Islet precursor cell (in vitro differentiated cells): ENCODE results near the gene COL23A1.

Source experiments
- DNase-seq: peaks from one replicate; pipeline ENCODE4 v3.0.0-alpha.2; 2018

COL23A1 gene

DNA sequence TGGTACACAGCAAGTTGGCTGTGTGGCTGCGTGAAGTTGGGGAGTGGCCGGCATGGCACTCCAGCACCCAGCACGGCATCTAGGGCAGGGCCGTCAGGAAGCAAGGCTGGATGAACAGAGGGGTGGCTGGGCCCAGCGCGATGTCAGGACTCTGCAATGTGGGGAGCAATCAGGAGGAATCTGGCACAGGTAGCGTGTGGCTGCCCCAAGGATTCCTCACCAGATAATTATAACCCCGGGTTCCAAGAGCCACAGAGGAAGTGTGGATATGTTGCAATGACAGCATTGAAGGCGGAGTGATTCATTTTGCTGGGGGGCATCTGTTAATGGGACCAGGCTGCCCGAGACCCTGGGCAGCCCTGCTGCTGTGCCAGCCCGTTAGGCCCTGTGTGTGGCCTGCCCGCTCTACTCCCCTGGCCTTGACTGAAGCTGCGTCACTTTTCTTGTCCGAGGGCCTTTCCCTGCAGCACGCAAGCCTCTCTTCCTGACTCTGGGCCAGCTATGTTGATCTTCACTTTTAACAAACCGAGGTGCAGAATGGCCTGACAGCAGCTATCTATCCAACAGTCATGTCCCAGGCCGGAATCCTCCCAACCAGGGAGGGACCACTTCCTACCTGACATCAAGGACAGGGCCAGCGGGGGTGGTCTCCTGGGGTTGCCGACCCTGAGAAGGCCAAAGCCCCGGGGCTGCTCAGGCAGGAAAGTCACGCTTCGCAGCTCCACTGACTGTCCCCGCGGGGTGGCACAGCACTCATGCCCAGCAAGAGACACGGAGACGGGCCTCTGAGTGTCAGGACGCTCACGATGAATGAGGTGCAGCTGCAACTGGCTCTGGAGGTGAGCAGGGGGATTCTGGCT is 239.6 kb downstream of the COL23A1 start:
- DNase-seq, result no peak

DNA sequence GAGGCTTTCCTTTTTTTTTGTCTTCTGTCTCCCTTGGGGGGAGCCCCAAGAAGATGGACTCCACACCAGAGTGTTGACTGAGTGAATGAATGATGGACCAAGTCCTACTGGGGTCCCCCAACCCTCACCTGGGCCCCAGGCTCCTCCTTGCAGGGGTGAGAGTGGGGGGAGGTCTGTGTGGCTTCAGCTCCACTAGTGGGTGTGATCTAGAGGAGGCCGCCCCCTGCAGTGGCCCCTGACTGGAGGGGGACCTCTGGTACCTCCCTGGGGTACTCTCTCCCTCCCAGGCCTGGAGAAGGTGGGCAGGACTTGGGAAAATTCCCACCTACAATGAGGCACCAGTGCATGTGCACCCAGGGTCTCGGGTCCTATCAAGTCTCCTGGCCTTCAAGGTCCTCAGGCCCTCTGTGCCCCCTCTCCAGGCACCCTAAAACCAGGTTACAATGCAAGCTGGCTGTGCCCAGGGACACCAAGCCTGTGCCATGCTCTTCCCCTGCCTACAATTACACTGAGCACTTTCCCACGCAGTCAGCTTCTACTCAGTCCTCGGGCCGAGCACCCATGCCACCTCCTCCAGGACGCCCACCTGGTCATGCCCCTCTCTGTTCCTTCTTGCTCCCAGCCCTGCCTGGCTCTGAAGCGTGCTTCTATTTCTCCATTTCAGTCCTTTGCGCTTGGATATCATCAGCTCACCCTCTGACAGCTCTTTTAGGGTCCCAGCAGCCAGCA is 240.4 kb downstream of the COL23A1 start:
- DNase-seq, result no peak

DNA sequence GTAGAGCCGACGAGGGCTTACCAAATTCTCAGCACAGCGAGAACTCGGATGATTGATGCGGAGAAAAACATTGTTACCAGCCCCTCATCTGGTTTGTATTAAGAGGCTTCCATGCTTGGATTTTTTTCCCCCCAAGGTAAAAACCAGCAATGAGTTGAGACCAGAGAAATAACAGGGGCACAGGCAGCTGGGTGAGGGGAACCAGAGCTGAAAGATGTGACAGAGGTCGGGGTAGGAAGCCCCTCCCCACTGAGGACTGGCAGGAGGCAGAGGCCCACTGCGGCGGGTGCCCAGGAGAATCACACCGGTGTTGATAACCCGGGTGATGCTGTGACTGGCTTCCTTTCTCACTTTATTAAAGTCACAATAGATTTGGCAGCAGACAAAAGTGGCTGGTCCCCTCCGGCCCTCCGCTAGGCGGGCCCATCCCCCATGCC is 241.1 kb downstream of the COL23A1 start:
- no peak for DNase-seq

DNA sequence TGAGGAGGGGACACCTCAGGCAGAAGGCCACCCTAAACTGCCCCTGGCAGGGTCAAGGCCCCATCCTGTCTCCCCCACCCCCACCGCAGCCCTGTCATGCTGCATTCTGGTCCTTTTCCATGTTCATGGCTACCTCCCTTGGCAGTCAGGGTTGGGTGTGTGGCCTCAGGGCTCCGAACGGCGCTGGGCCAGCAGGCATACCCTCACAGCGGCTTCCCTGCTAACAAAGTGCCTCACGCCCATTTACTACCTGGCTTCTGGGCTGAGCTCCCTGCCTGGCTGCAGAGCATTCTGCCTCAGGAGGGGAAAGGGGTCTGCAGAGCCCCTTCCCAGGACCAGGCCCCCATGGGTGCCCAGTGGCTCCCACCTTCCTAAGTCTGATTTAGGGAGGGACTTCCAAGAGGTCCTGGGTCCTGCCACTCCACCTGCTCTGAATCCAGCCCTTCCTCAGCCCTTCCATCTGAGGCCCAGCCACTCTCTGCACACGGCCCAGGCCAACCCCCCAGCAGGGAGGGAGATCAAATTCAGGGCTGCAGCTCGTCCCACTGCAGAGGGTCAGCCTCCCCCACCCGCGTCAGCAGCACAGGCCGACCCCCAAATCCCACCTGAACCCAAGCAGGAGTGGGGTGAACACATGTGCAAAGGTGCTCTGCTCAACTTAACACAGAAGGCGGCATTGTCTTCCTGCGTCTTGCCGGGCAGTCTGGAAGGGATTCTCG is 241.7 kb downstream of the COL23A1 start:
- no peak for DNase-seq

DNA sequence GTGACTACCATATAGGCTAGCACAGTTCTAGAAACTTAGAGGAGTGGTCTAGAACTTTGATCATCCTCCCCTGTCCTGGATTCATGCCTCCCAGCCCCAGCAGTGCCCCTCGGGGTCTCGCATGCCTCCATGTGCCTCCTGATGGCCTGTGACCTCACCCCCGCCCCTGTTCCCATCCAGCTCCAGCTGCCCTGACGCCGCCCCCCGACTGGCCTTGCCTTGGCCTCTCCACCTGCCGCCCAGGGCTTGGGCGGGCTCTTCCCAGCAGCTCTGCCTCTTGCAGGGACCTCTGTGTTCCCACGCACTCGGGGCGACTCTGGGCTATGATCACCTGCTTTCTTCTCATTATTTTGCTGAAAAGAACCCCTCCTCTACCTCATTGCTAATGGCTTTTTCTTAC is 242.2 kb downstream of the COL23A1 start:
- no peak for DNase-seq

DNA sequence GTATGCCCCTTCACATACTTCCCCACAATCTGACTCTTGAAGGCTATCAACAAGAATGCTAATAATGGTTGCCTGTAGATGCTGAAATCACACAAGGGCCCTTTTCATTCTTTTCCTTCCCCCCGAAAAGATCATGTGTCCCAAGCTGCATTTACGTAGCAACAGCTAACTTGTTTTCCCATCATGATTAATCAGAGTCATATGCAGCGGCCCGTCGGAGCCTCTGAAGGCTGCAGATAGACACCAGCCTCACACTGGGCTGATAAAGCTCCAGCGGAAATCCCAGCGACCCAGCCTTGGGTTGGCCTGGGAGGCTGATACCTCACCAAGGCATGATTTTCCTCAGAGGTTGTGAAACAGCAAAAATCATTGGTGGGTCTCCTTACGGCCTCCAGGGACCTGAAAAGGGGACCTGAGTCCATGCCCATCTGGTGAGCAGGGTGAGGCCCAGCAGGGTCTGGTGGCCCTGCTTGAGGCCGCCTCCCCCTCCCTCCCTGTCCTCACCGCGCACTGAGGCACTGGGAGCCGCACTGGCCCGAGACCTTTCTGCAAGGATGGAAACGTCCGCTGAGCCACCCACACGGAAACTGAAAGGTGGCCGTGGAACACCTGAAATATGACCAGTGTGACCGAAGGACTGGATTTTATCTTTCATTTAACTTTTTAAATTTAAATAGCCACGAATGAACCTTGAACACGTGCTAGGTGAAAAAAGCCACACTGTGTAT is 243.4 kb downstream of the COL23A1 start:
- DNase-seq, result no peak

DNA sequence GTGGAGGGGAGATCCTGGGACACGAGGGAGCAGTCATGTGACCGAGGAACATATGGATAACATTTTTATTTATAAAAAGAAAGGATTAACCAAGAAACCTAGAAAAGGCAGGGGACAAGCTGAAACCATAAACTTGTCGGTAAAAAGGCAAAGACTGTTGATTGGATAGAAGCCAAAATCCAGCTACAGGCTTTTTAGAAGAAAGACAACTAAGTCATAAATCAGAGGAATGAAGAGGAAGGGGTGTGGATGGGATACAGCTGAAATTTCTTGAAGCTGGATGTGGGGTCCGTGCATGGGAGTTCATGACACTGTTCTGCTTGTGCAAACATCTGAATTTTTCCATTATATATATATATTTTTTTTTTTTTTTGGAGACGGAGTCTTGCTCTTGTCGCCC is 246.9 kb downstream of the COL23A1 start:
- no peak for DNase-seq

DNA sequence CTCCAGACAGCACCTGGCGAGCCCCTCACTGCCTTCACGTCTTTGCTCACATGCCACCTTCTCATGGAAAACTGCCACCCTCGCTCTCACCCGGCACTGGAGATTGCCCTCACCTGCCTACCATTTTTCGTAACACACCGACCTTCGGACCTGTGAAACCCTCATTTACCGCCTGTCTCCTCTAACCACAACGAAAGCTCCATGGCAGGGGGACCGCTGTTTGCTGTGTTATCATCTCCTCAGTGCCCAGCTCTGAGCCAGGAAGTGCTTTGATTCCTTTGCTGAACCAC is 248.4 kb downstream of the COL23A1 start:
- no peak for DNase-seq

DNA sequence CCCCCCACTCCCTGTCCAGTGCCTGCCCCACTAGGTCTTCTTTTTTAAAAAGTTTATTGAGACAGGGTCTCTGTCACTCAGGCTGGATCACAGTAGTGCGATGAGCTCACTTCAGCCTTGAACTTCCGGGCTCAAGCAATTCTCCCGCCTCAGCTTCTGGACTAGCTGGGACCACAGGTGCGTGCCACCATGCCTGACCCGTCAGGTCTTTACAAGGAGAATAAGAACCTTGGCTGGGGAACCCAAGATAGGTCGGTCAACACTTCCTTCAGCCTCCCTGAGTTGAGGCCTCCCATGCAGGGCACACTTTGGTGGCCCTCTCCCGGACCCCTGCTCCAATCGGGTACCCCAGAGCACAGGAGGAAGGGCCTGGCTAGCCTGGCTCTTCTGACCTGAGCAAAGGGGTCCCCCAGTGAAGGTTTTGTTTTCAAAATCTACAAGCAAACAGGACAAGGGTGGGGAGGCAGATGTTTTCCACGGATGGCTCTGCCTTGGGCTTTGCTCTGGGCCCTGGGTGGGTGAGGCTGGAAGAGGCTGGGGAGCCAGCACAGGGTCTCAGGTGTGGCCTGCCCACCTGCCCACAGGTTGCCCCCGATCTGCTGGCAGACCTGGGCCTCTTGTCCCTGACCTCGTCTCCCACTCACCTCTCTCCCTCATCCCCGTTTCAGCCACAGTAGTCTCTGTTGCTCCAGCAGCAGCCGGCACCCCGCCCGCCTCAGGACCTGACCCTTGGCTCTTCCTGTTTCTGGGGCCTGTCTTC is 248.9 kb downstream of the COL23A1 start:
- DNase-seq, result no peak

DNA sequence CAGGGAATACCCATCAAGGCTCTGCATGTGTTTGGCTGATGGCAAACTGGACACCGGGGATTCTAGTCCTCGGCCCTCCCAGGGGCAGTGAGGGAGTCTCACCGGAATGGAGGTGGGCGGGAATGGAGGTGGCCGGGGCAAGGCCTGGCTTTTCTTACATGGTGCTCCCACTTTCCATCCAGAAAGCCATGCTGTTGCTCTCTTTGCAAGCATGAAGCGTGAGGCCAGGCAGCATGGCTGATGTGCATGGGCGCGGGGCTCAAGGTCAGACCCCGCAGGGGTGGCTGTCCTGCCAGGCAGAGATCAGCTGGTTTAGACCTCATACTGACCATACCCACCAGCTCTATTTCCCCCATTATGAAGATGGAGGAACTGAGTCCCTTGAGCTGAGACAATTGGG is 249.6 kb downstream of the COL23A1 start:
- DNase-seq, result no peak

DNA sequence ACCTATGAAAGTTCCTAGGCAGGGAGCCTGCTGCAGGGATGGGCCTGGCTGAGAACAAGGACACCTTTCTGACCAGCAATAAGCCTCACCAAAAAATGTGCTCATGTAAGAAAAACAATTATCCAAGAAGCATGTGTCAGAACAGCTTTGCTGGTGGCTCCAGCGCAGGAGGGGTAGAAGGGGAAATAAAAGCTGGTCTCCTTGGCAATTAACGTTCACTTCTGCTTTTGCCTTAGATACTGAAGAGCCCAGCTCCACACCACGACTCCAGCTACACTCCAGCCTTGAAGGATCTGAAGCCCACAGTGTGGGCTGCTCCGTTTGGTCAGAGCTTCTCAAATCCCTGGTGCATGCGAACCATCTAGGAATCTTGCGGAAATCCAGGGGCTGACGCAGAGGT is 250.0 kb downstream of the COL23A1 start:
- DNase-seq, result no peak

DNA sequence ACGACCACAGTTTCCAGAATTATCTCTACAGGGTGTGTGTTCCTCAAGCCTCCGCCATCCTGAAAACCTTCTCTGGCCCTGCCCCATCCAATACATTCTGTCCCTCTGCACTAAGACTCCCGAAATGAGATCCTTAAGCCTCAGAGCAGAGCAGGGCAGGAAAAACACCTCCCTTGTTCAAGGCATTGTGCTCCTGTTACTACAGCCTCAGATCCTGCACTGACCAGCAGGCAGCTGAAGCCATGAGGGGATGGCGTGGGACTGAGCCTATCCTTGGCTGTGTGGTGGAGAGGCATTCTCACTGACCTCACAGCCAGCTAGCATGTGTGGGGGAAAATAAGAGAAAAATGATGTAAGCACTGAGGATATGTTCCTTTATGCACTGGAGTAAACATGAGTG is 250.9 kb downstream of the COL23A1 start:
- no peak for DNase-seq

DNA sequence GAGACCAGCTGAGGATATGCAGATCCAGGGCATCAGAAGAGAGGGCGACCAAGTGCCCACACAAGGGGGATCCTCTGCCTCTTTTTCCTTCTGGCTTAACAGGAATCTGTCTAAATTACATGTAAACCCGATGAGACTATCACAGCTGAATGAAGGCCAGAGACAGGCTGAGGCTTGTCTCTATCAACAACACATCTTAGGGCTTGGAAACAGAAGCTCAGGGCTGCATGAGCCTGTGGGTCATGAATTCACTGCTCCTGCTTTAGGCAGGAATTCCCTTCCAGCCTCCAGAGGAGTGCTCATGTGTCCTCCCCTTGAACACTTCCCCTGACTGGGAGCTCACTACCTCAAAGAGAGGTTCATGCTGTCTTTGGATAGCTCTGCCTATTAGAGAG is 251.4 kb downstream of the COL23A1 start:
- no peak for DNase-seq

DNA sequence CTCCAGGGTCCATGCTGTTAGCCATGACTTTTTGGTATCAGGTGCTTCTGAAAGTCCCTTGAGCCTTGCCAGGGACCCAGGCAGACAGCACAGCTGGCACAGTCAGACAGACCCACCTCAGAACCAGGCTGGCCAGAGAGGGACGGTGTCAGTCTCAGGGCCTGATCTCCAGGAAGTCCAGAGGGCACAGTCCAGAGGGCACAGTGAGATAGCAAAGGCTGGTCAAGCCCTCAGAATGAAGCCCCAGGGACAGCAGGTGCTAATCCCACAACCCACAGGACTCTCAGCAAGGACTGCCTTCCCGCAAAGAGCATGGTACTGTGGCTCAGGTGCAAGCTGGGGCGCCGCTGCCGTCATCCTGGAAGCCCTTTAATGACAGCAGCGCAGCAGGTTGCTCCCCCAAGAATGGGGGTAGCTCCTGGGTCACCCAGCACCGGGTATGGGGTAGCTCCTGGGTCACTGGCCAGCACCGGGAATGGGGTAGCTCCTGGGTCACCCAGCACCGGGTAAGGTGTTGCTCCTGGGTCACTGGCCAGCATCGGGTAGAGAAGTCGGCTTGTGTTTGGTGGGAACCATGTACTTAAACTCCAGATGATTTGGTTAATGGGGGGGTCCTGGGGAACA is 252.0 kb downstream of the COL23A1 start:
- no peak for DNase-seq

DNA sequence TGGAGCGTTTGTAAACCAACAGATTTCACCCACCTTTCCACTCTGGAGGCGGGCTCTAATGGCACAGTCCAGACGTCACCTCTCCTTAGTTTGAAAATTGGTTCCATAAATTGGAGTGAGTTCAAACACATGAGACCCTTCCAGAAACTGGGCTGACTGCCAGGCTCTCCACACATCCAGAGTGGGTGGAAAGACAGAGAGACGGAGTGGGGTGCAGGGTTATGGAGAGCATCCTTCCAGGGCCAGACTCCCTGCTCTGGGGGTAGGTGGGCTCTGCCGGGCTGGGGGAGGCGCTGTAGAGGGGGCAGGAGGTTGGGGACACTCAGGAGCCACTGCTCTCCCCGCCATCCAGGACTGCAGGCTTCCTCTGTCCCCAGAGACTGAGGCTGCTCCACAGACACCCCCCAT is 252.9 kb downstream of the COL23A1 start:
- DNase-seq, result no peak

DNA sequence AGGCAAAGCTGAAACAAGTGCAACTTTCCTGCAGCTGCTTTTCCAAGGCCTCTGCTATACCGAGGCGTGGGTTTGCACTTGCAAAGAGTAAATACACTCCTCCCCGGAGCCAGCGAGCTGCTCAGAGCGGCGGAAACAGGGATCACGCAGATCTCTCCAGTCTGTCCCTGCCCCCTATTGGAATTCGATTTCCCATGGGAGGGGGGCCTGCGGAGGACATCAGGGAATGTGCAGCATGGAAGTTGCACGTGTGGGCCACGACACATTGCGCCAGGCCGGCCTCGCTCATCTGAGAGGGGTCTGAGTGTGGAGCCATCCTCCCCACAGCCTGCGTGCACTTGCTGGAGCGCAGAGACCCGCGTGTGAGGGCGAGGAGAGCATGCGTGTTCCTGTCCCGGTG is 253.3 kb downstream of the COL23A1 start:
- no peak for DNase-seq

DNA sequence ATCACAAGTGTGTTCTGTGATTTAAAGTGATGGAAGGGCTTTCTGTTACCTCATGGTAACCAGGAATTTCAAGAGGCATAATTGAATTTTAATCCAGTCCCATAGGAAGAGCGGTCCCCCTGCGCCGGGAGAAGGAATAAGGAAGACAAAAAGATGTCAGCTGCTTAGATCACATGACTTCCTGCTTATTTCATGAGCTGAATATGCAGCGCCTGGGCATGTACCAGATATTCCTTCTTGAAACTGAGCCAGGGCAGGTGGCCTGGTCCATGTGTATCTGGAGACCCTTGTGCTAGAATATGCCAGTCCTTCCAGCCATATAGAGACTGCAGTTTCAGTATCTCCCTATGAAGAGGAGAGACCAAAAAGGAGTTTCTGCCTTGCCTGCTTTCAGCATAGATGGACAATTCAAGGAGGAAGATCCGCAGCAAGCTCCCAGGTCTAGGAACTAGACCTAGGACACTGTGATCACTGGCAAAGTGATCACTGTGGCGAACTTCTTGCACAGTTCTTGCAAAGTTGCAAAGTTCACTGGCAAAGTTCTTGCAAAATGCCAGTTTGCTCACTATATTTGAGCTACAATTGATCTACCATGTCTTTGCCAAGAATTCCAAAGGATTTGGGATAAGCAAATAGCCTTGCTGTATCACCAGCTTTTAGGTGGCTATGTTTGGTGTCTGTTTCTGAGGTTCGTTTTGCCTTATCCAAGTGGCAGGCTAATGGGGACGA is 254.7 kb downstream of the COL23A1 start:
- DNase-seq, result no peak

DNA sequence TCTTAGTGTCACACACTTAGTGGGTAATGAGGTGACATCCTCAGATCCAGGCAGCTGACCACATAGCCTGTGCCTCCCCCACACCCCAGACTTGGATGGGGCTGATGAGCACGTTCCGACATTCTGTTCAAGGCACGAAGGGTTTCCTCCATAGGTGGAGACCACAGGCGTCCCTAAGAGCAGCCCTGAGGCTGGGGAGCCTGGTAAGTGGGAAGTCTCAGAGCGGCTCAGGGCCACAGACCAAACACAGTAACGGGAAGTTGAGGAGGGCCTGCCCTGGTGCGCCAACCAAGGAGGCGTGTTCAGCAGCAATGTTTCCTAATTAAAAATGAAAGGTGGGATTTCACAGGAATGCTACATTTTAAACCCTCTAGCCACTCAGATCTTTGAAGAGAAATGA is 255.3 kb downstream of the COL23A1 start:
- no peak for DNase-seq

DNA sequence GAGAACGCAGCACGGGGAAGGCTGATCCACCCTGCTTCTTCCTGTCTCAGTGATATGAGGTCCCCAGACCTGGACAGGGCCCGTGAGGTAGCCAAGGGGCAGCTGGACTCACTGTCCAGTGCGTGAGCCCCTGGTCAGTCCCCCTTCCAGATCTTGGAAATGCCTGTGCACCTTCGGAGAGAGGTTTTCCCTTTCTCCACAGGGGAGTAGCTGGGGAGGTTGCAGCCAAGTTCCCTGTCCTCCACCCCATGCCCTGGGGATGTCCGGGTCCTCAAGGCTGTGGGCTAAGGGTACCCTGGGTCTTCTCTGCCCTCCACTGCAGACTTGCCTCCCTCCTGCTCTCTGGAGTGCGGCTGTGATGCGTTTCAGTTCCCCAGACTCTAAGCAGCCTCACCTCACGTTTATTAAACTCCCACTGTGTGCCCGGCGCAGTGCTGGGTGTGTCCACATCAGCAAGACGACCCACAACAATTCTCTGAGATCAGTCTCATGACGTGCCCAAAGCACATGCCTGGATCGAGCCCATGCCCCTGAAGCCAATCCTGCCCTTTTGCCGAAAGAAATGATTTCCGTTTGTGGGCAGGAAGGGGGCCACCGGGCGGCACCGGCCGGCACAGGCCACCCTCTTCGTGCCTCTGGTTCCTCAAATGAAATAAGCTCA is 256.2 kb downstream of the COL23A1 start:
- no peak for DNase-seq

DNA sequence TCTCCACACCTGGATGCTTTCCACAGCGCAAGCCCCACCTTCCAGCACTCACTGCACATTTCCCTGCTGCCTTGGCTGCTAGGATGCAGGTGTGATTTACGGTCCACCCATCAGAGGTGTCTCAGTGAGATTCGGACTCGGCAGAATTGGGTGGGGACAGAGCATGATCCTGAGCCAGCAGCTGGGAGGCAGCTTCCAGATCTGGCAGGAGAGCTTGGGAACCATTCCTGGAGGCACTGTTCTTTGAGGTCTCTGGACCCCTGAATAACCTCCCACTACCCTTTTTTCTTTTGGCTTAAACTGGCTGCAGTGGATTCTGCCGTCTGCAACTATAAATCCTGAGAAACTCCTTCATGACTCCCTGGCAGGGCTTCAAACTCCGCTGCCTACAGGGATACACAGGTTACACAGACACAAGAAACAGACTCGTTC is 258.0 kb downstream of the COL23A1 start:
- DNase-seq, result no peak
